Activated CD8-positive, alpha-beta memory T cell treated with anti-CD3 and anti-CD28 coated beads, Interleukin-2, amount 10 ng/mL, durations not matched to agents 7 days and 5 days (primary cell): Measurements from ENCODE around the gene LAMA1. TPM values are rescaled to one million over a fixed set of nuclear protein-coding genes. Genes with fewer than 3 reads are reported as not detected.

ENCODE experiments used
- ATAC-seq: fragments of 150-1000 bp; cut with Tn5 transposase; one replicate; pipeline ENCODE4 v1.10.0; 2021; ENCODE audit warnings: moderate library complexity
- CTCF ChIA-PET: fragments of 350-600 bp; sonication (Branson Sonifier 250); formaldehyde crosslinking; loops from one replicate; lab custom pipeline; 2021; ENCODE audit warnings: antibody characterized with exemption; lab: Charles Lee
- DNase-seq: peaks from one replicate; pipeline ENCODE4 v3.0.0-alpha.2; 2020
- H3K27ac Mint-ChIP-seq: one replicate; pipeline ENCODE4 v1.8.0; 2021; ENCODE audit warnings: mild to moderate bottlenecking, mixed read lengths
- H3K27me3 Mint-ChIP-seq: one replicate; pipeline ENCODE4 v1.8.0; 2021; ENCODE audit warnings: mixed read lengths
- H3K36me3 Mint-ChIP-seq: one replicate; pipeline ENCODE4 v1.8.0; 2021; ENCODE audit warnings: mild to moderate bottlenecking, mixed read lengths
- H3K4me1 Mint-ChIP-seq: one replicate; pipeline ENCODE4 v1.8.0; 2021; ENCODE audit warnings: mixed read lengths
- H3K4me3 Mint-ChIP-seq: one replicate; pipeline ENCODE4 v1.8.0; 2021; ENCODE audit warnings: mild to moderate bottlenecking, moderate library complexity, mixed read lengths
- H3K9me3 Mint-ChIP-seq: one replicate; pipeline ENCODE4 v1.8.0; 2022; ENCODE audit warnings: low read depth, mixed read lengths
- total RNA-seq, 2 experiments: library from RNA; stranded (reverse); gene quantifications; one replicate each; pipeline ENCODE4 v1.2.3, GENCODE V29; 2021

The LAMA1 gene
- total RNA-seq, 2 experiments from 2014 or later: not detected

GRCh38 chr18:6934859-6935258, 182.7 kb downstream of the LAMA1 start:
- CTCF ChIA-PET: no interaction called here
- peaks cover 2% of the 10 kb centered on the region for H3K9me3 Mint-ChIP-seq
- DNase-seq (no peak), ATAC-seq (no peak)
- no peaks in the 10 kb centered on the region for H3K27me3 Mint-ChIP-seq
- no peak overlapping the region for H3K27ac Mint-ChIP-seq
- no peaks in the 10 kb centered on the region for H3K36me3 Mint-ChIP-seq
- no peak overlapping the region for H3K4me3 Mint-ChIP-seq
- no peaks in the 10 kb centered on the region for H3K4me1 Mint-ChIP-seq

GRCh38 chr18:6929370-6930102, 188.1 kb downstream of the LAMA1 start:
- H3K4me3 Mint-ChIP-seq: no peak overlapping the region
- peaks cover 10% of the 10 kb centered on the region for H3K9me3 Mint-ChIP-seq
- no peaks in the 10 kb centered on the region for H3K4me1 Mint-ChIP-seq
- ATAC-seq: no peak
- DNase-seq: no peak
- CTCF ChIA-PET: no interaction called here
- H3K27ac Mint-ChIP-seq: no peak overlapping the region
- no peaks in the 10 kb centered on the region for H3K36me3 Mint-ChIP-seq
- H3K27me3 Mint-ChIP-seq: no peaks in the 10 kb centered on the region

- no peaks in the 10 kb centered on the region for H3K27me3 Mint-ChIP-seq
- peaks cover 10% of the 10 kb centered on the region for H3K9me3 Mint-ChIP-seq
- DNase-seq: no peak
- H3K4me3 Mint-ChIP-seq: no peak overlapping the region
- H3K27ac Mint-ChIP-seq: no peak overlapping the region
- ATAC-seq: no peak
- no peaks in the 10 kb centered on the region for H3K4me1 Mint-ChIP-seq
- H3K36me3 Mint-ChIP-seq: no peaks in the 10 kb centered on the region
- CTCF ChIA-PET: no interaction called here
Measured at GRCh38 chr18:6928359-6928758, 189.2 kb downstream of the LAMA1 start.

GRCh38 chr18:6927153-6927552, 190.4 kb downstream of the LAMA1 start:
- H3K4me1 Mint-ChIP-seq: no peaks in the 10 kb centered on the region
- H3K4me3 Mint-ChIP-seq: no peak overlapping the region
- H3K9me3 Mint-ChIP-seq: peaks cover 10% of the 10 kb centered on the region
- H3K27me3 Mint-ChIP-seq: no peaks in the 10 kb centered on the region
- ATAC-seq (no peak), DNase-seq (no peak)
- H3K27ac Mint-ChIP-seq: no peak overlapping the region
- CTCF ChIA-PET: no interaction called here
- H3K36me3 Mint-ChIP-seq: no peaks in the 10 kb centered on the region

GRCh38 chr18:6923220-6923619, 194.4 kb downstream of the LAMA1 start:
- CTCF ChIA-PET: no interaction called here
- ATAC-seq (no peak), DNase-seq (no peak)
- Mint-ChIP-seq H3K27me3 (no peaks in the 10 kb centered on the region), H3K4me3 (no peak overlapping the region), H3K4me1 (no peaks in the 10 kb centered on the region), H3K36me3 (peaks cover 3% of the 10 kb centered on the region), H3K27ac (no peak overlapping the region), H3K9me3 (peaks cover 3% of the 10 kb centered on the region)

GRCh38 chr18:6921571-6921970, 196.0 kb downstream of the LAMA1 start:
- H3K27ac Mint-ChIP-seq: no peak overlapping the region
- H3K4me1 Mint-ChIP-seq: no peaks in the 10 kb centered on the region
- CTCF ChIA-PET: no interaction called here
- H3K36me3 Mint-ChIP-seq: peaks cover 3% of the 10 kb centered on the region
- H3K27me3 Mint-ChIP-seq: no peaks in the 10 kb centered on the region
- DNase-seq (no peak), ATAC-seq (no peak)
- no peak overlapping the region for H3K4me3 Mint-ChIP-seq
- H3K9me3 Mint-ChIP-seq: peaks cover 3% of the 10 kb centered on the region

- no peaks in the 10 kb centered on the region for H3K27me3 Mint-ChIP-seq
- H3K9me3 Mint-ChIP-seq: peaks cover 3% of the 10 kb centered on the region
- CTCF ChIA-PET: interaction anchor here (1.4 kb wide), 1 partner anchor 13 kb away, joined by 3 read pairs; no protein-coding TSS in a partner anchor
- H3K4me1 Mint-ChIP-seq: no peaks in the 10 kb centered on the region
- no peak overlapping the region for H3K4me3 Mint-ChIP-seq
- ATAC-seq (no peak), DNase-seq (no peak)
- peaks cover 3% of the 10 kb centered on the region for H3K36me3 Mint-ChIP-seq
- H3K27ac Mint-ChIP-seq: peak overlapping the region; percentile 87
Measured at GRCh38 chr18:6920099-6920955, 197.3 kb downstream of the LAMA1 start.

- CTCF ChIA-PET: no interaction called here
- Mint-ChIP-seq H3K36me3 (peaks cover 3% of the 10 kb centered on the region), H3K27ac (no peak overlapping the region), H3K4me1 (no peaks in the 10 kb centered on the region), H3K27me3 (no peaks in the 10 kb centered on the region), H3K9me3 (peaks cover 3% of the 10 kb centered on the region), H3K4me3 (no peak overlapping the region)
- DNase-seq (no peak), ATAC-seq (no peak)
Measured at GRCh38 chr18:6917072-6917471, 200.5 kb downstream of the LAMA1 start.

- Mint-ChIP-seq H3K27ac (no peak overlapping the region), H3K4me3 (no peak overlapping the region), H3K36me3 (no peaks in the 10 kb centered on the region), H3K9me3 (peaks cover 12% of the 10 kb centered on the region), H3K27me3 (no peaks in the 10 kb centered on the region), H3K4me1 (no peaks in the 10 kb centered on the region)
- ATAC-seq (no peak), DNase-seq (no peak)
- CTCF ChIA-PET: no interaction called here
Measured at GRCh38 chr18:6901286-6901926, 216.2 kb downstream of the LAMA1 start.

GRCh38 chr18:6891788-6892187, 225.8 kb downstream of the LAMA1 start:
- H3K4me3 Mint-ChIP-seq: no peak overlapping the region
- CTCF ChIA-PET: no interaction called here
- H3K9me3 Mint-ChIP-seq: no peaks in the 10 kb centered on the region
- H3K4me1 Mint-ChIP-seq: no peaks in the 10 kb centered on the region
- no peaks in the 10 kb centered on the region for H3K27me3 Mint-ChIP-seq
- DNase-seq (no peak), ATAC-seq (no peak)
- no peak overlapping the region for H3K27ac Mint-ChIP-seq
- H3K36me3 Mint-ChIP-seq: no peaks in the 10 kb centered on the region

Other genes starting within 250 kb of the LAMA1 start
- gene LRRC30, start 113.3 kb upstream of the LAMA1 start, total RNA-seq: not detected